H9 (cell line): Measurements from ENCODE around the gene BARD1. TPM values are rescaled to one million over a fixed set of nuclear protein-coding genes. Genes with fewer than 3 reads are reported as not detected.
A peak's percentile ranks its signal among the peaks of the same experiment; 100 is the strongest.

Experiments
- DNase-seq: peaks from one replicate; pipeline ENCODE4 v3.0.0-alpha.2; 2017
- H2AFZ ChIP-seq: one replicate; pipeline ENCODE4 v1.6.1; 2013; ENCODE audit warnings: mild to moderate bottlenecking, low read length, control low read depth, moderate library complexity
- H2AK5ac ChIP-seq: 2 replicates; pipeline ENCODE4 v1.6.1; 2013; ENCODE audit warnings: low read length, control low read depth, mixed read lengths; ENCODE audit not compliant: insufficient read length
- H2BK120ac ChIP-seq: one replicate; pipeline ENCODE4 v1.6.1; 2013; ENCODE audit warnings: low read depth, mild to moderate bottlenecking, low read length, control low read depth, inconsistent platforms; ENCODE audit not compliant: poor library complexity, severe bottlenecking
- H2BK12ac ChIP-seq: 2 replicates; pipeline ENCODE4 v1.6.1; 2013; ENCODE audit warnings: low read length, control low read depth, mixed read lengths, low read depth; ENCODE audit not compliant: insufficient read length
- H2BK15ac ChIP-seq: 2 replicates; pipeline ENCODE4 v1.6.1; 2013; ENCODE audit warnings: low read depth, low read length, control low read depth
- H2BK20ac ChIP-seq: one replicate; pipeline ENCODE4 v1.6.1; 2013; ENCODE audit warnings: low read depth, mild to moderate bottlenecking, low read length, control low read depth, inconsistent platforms; ENCODE audit not compliant: poor library complexity, severe bottlenecking
- H2BK5ac ChIP-seq: 2 replicates; pipeline ENCODE4 v1.6.1; 2013; ENCODE audit warnings: low read length, control low read depth, mixed read lengths; ENCODE audit not compliant: insufficient read length
- H3K14ac ChIP-seq: 2 replicates; pipeline ENCODE4 v1.6.1; 2013; ENCODE audit warnings: low read length, control low read depth; ENCODE audit not compliant: insufficient read depth
- H3K18ac ChIP-seq: 2 replicates; pipeline ENCODE4 v1.6.1; 2013; ENCODE audit warnings: low read depth, mild to moderate bottlenecking, mixed read lengths, low read length, control low read depth; ENCODE audit not compliant: insufficient read length
- H3K23ac ChIP-seq: 2 replicates; pipeline ENCODE4 v1.6.1; 2013; ENCODE audit warnings: low read length, control low read depth, mixed read lengths, low read depth; ENCODE audit not compliant: insufficient read length
- H3K23me2 ChIP-seq: 2 replicates; pipeline ENCODE4 v1.6.1; 2013; ENCODE audit warnings: low read depth, mild to moderate bottlenecking, mixed read lengths, low read length, control low read depth; ENCODE audit not compliant: insufficient read length, poor library complexity, severe bottlenecking
- H3K27ac ChIP-seq: 2 replicates; pipeline ENCODE4 v1.5.1; 2013; ENCODE audit warnings: low read length, control low read depth, mixed read lengths, low read depth; ENCODE audit not compliant: insufficient read length
- H3K27me3 ChIP-seq: 2 replicates; pipeline ENCODE4 v1.6.1; 2013; ENCODE audit warnings: low read length, control low read depth, inconsistent platforms; ENCODE audit not compliant: insufficient read depth
- H3K4ac ChIP-seq: 2 replicates; pipeline ENCODE4 v1.6.1; 2013; ENCODE audit warnings: low read depth, mild to moderate bottlenecking, control low read depth, inconsistent platforms, low read length, moderate library complexity
- H3K4me1 ChIP-seq: 2 replicates; pipeline ENCODE4 v1.6.1; 2013; ENCODE audit warnings: low read length, control low read depth, inconsistent platforms; ENCODE audit not compliant: insufficient read depth
- H3K4me2 ChIP-seq: 2 replicates; pipeline ENCODE4 v1.6.1; 2013; ENCODE audit warnings: low read length, control low read depth, mixed read lengths; ENCODE audit not compliant: insufficient read length, insufficient read depth
- H3K56ac ChIP-seq: 2 replicates; pipeline ENCODE4 v1.6.1; 2013; ENCODE audit warnings: low read depth, mild to moderate bottlenecking, mixed read lengths, low read length, control low read depth; ENCODE audit not compliant: insufficient read length
- H3K79me1 ChIP-seq: 2 replicates; pipeline ENCODE4 v1.6.1; 2013; ENCODE audit warnings: low read depth, mild to moderate bottlenecking, moderate library complexity, low read length, control low read depth, inconsistent platforms; ENCODE audit not compliant: insufficient read depth, poor library complexity, severe bottlenecking
- H3K79me2 ChIP-seq: 2 replicates; pipeline ENCODE4 v1.6.1; 2013; ENCODE audit warnings: low read length, control low read depth, inconsistent platforms; ENCODE audit not compliant: insufficient read depth
- H3K9ac ChIP-seq: 2 replicates; pipeline ENCODE4 v1.6.1; 2013; ENCODE audit warnings: low read length, control low read depth, mixed read lengths; ENCODE audit not compliant: insufficient read length; ENCODE audit errors: extremely low read depth
- H3K9me3 ChIP-seq: one replicate; pipeline ENCODE4 v1.6.1; 2013; ENCODE audit warnings: low read depth, low read length, inconsistent platforms; ENCODE audit not compliant: control insufficient read depth
- H3T11ph ChIP-seq: one replicate; pipeline ENCODE4 v1.6.1; 2013; ENCODE audit warnings: mild to moderate bottlenecking, low read length, control low read depth, inconsistent platforms
- H4K20me1 ChIP-seq: one replicate; pipeline ENCODE4 v1.6.1; 2013; ENCODE audit not compliant: control insufficient read depth, insufficient read length, insufficient read depth
- H4K5ac ChIP-seq: 2 replicates; pipeline ENCODE4 v1.6.1; 2013; ENCODE audit warnings: low read depth, mild to moderate bottlenecking, mixed read lengths, low read length, control low read depth; ENCODE audit not compliant: insufficient read length
- H4K8ac ChIP-seq: replicated peaks from 2 replicates; pipeline ENCODE4 v1.6.1; 2013; ENCODE audit warnings: low read length, control low read depth, mixed read lengths, low read depth; ENCODE audit not compliant: insufficient read length
- H4K91ac ChIP-seq: 2 replicates; pipeline ENCODE4 v1.6.1; 2013; ENCODE audit warnings: low read depth, mild to moderate bottlenecking, moderate library complexity, mixed read lengths, low read length, control low read depth; ENCODE audit not compliant: insufficient read length
- H3K27ac Mint-ChIP-seq, 3 experiments: 2 replicates in 2 of 3; 3 replicates in 1 of 3; pipeline ENCODE4 v1.8.0; 2020 to 2021; ENCODE audit warnings: mixed read lengths in 3 of 3, mild to moderate bottlenecking in 1 of 3, moderate library complexity in 1 of 3
- H3K27me3 Mint-ChIP-seq: 2 replicates; pipeline ENCODE4 v1.8.0; 2021; ENCODE audit warnings: low read depth, mild to moderate bottlenecking, moderate library complexity, mixed read lengths
- H3K36me3 Mint-ChIP-seq, 3 experiments: 2 replicates in 2 of 3; 3 replicates in 1 of 3; pipeline ENCODE4 v1.8.0; 2020 to 2021; ENCODE audit warnings: low read depth in 3 of 3, mixed read lengths in 3 of 3; ENCODE audit not compliant: insufficient read depth in 1 of 3
- H3K4me1 Mint-ChIP-seq, 2 experiments: 2 replicates each; pipeline ENCODE4 v1.8.0; 2020; ENCODE audit warnings: mixed read lengths in 2 of 2
- H3K4me3 Mint-ChIP-seq, 2 experiments: 2 replicates in 1 of 2; 3 replicates in 1 of 2; pipeline ENCODE4 v1.8.0; 2020 to 2021; ENCODE audit warnings: mild to moderate bottlenecking in 2 of 2, mixed read lengths in 2 of 2, moderate library complexity in 1 of 2
- H3K9me3 Mint-ChIP-seq, 2 experiments: 2 replicates in 1 of 2; 3 replicates in 1 of 2; pipeline ENCODE4 v1.8.0; 2020; ENCODE audit warnings: mild to moderate bottlenecking in 2 of 2, mixed read lengths in 2 of 2, moderate library complexity in 1 of 2
- total RNA-seq: library from RNA; stranded (reverse); gene quantifications from 2 replicates; pipeline ENCODE4 v1.2.1, GENCODE V29; 2021
- TF ChIP-seq, protein P1 (sequence below): fragments of 200-600 bp; sonication (generic); conservative IDR thresholded peaks from 3 replicates; pipeline ENCODE4 v1.8.0; 2021; ENCODE audit warnings: antibody characterized with exemption, mild to moderate bottlenecking

Gene BARD1
- total RNA-seq, 1 experiment from 2014 or later: 30.6 TPM

DNA sequence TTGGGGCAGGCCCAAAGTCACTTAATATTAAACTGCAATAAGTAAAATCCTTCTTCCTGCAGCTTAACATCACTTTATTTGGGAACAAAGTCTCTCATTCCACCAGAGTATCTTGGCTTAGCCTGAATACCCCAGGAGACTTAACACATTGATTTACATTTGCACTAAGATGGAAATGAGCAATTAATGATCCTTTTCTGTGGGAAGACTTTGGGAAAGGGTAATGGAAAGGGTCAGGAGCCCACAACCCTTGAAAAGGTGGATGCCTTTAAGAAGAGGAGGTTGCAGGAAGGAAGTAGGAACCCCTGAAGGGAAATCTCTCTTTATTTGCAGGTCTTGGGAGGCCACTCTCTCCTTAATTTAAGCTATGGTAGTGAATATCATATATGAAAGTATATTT, 28.0 kb upstream of the BARD1 start:
- H3K4ac ChIP-seq: no peak overlapping the region
- peaks cover 5 to 16% (median 13%) of the 10 kb centered on the region in 3 experiments for H3K36me3 Mint-ChIP-seq
- no peaks in the 10 kb centered on the region for H3K23me2 ChIP-seq
- no peak overlapping the region for H3K27ac ChIP-seq
- H2BK15ac ChIP-seq: no peak overlapping the region
- H2AK5ac ChIP-seq: no peak overlapping the region
- no peaks in the 10 kb centered on the region for H3K79me1 ChIP-seq
- H3K14ac ChIP-seq: no peak overlapping the region
- peaks cover 5 to 19% of the 10 kb centered on the region in 2 experiments for H3K9me3 Mint-ChIP-seq
- no peak overlapping the region for H2BK5ac ChIP-seq
- peaks cover 5% of the 10 kb centered on the region; the same call in 1 of the 2 replicates for H3K4me1 ChIP-seq
- no peaks in the 10 kb centered on the region for H3K9me3 ChIP-seq
- no peaks in the 10 kb centered on the region for H3K79me2 ChIP-seq
- H3K4me1 Mint-ChIP-seq: peaks cover 19 to 23% of the 10 kb centered on the region in 2 experiments
- H4K8ac ChIP-seq: no peak overlapping the region
- DNase-seq: no peak
- H2BK20ac ChIP-seq: no peak overlapping the region
- TF ChIP-seq, protein P1, sequence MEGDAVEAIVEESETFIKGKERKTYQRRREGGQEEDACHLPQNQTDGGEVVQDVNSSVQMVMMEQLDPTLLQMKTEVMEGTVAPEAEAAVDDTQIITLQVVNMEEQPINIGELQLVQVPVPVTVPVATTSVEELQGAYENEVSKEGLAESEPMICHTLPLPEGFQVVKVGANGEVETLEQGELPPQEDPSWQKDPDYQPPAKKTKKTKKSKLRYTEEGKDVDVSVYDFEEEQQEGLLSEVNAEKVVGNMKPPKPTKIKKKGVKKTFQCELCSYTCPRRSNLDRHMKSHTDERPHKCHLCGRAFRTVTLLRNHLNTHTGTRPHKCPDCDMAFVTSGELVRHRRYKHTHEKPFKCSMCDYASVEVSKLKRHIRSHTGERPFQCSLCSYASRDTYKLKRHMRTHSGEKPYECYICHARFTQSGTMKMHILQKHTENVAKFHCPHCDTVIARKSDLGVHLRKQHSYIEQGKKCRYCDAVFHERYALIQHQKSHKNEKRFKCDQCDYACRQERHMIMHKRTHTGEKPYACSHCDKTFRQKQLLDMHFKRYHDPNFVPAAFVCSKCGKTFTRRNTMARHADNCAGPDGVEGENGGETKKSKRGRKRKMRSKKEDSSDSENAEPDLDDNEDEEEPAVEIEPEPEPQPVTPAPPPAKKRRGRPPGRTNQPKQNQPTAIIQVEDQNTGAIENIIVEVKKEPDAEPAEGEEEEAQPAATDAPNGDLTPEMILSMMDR: no peak
- peak overlapping the region in 1 of 2 experiments; percentile 31; a peak in 1 of 5 replicates for H3K4me3 Mint-ChIP-seq
- H4K5ac ChIP-seq: no peak overlapping the region
- H3K23ac ChIP-seq: no peak overlapping the region
- no peak overlapping the region for H3K56ac ChIP-seq
- no peak overlapping the region for H4K91ac ChIP-seq
- H3K4me2 ChIP-seq: no peak overlapping the region
- no peaks in the 10 kb centered on the region for H3K27me3 ChIP-seq
- no peaks in the 10 kb centered on the region for H4K20me1 ChIP-seq
- no peak overlapping the region for H3T11ph ChIP-seq
- no peak overlapping the region for H2AFZ ChIP-seq
- no peak overlapping the region for H3K18ac ChIP-seq
- H3K27ac Mint-ChIP-seq: peak overlapping the region; percentile 23 to 41 (median 32); a peak in 3 of 7 replicates
- H3K27me3 Mint-ChIP-seq: no peaks in the 10 kb centered on the region
- H2BK12ac ChIP-seq: no peak overlapping the region
- no peak overlapping the region for H2BK120ac ChIP-seq
- no peak overlapping the region for H3K9ac ChIP-seq
